Neural cell (in vitro differentiated cells): ENCODE results near the gene AARS2. TPM values are rescaled to one million over a fixed set of nuclear protein-coding genes. Genes with fewer than 3 reads are reported as not detected.
"Not testable (repeated sequence)": the region's sequence is repeated elsewhere in the genome, so short reads cannot be mapped to it uniquely, and the experiment has no call there.

Source experiments
- H2AFZ ChIP-seq: fragments of 200-600, 300-800 bp; sonication (generic), shearing (Covaris generic); 2 replicates; pipeline ENCODE4 v1.6.0; 2014; ENCODE audit warnings: low read depth, mild to moderate bottlenecking, antibody characterized with exemption, low read length, moderate library complexity
- H3F3A ChIP-seq: fragments of 200-600 bp; shearing (Covaris generic); 2 replicates; pipeline ENCODE4 v1.6.1; 2016; ENCODE audit warnings: mild to moderate bottlenecking, moderate library complexity, mixed read lengths, antibody characterized with exemption, low read length; ENCODE audit not compliant: insufficient read depth, poor library complexity, severe bottlenecking
- H3K27ac ChIP-seq: fragments of 200-600, 300-800 bp; sonication (generic), shearing (Covaris generic); 2 replicates; pipeline ENCODE4 v1.5.1; 2014; ENCODE audit warnings: mild to moderate bottlenecking, low read length, moderate library complexity
- H3K27me3 ChIP-seq: fragments of 300-800, 200-600 bp; sonication (generic), shearing (Covaris generic); 2 replicates; pipeline ENCODE4 v1.6.0; 2014; ENCODE audit warnings: mild to moderate bottlenecking, low read depth, low read length, moderate library complexity; ENCODE audit not compliant: insufficient read depth
- H3K36me3 ChIP-seq: fragments of 300-800, 200-600 bp; sonication (generic), shearing (Covaris generic); 2 replicates; pipeline ENCODE4 v1.5.1; 2014; ENCODE audit warnings: mild to moderate bottlenecking, antibody characterized with exemption, low read length, moderate library complexity; ENCODE audit not compliant: insufficient read depth
- H3K4me2 ChIP-seq: fragments of 300-800, 200-600 bp; sonication (generic), shearing (Covaris generic); 2 replicates; pipeline ENCODE4 v1.6.0; 2014; ENCODE audit warnings: mild to moderate bottlenecking, low read length
- H3K4me3 ChIP-seq: fragments of 300-800, 200-600 bp; sonication (generic), shearing (Covaris generic); 2 replicates; pipeline ENCODE4 v1.5.1; 2014; ENCODE audit warnings: mild to moderate bottlenecking, low read length, moderate library complexity
- H3K79me2 ChIP-seq: fragments of 200-600 bp; shearing (Covaris generic); replicated peaks from 2 replicates; pipeline ENCODE4 v1.6.0; 2014; ENCODE audit warnings: mild to moderate bottlenecking, low read length, moderate library complexity; ENCODE audit not compliant: insufficient read depth
- H3K9ac ChIP-seq: fragments of 300-800, 200-600 bp; sonication (generic), shearing (Covaris generic); 2 replicates; pipeline ENCODE4 v1.6.1; 2016; ENCODE audit warnings: mild to moderate bottlenecking, low read length, mixed read lengths
- H3K9me2 ChIP-seq: fragments of 200-600 bp; shearing (Covaris generic); 2 replicates; pipeline ENCODE4 v1.6.1; 2016; ENCODE audit warnings: mild to moderate bottlenecking, low read length, mixed read lengths; ENCODE audit not compliant: insufficient read depth
- H3K9me3 ChIP-seq: fragments of 200-600, 300-800 bp; sonication (generic), shearing (Covaris generic); 2 replicates; pipeline ENCODE4 v1.6.1; 2016; ENCODE audit warnings: mild to moderate bottlenecking, mixed run types, low read length, moderate library complexity, mixed read lengths
- H4K20me1 ChIP-seq: fragments of 200-600 bp; shearing (Covaris generic); 2 replicates; pipeline ENCODE4 v1.6.1; 2016; ENCODE audit warnings: mild to moderate bottlenecking, mixed run types; ENCODE audit not compliant: insufficient read depth
- CTCF ChIP-seq: fragments of 450-650 bp; IDR thresholded peaks from 2 replicates; pipeline ENCODE4 v1.5.1; 2014; ENCODE audit warnings: antibody characterized with exemption, mild to moderate bottlenecking, moderate library complexity; ENCODE audit not compliant: poor library complexity, severe bottlenecking
- EP300 ChIP-seq: fragments of 450-650 bp; conservative IDR thresholded peaks from 2 replicates; pipeline ENCODE4 v1.6.1; 2014; ENCODE audit warnings: antibody characterized with exemption, mild to moderate bottlenecking, moderate library complexity; ENCODE audit not compliant: poor library complexity, severe bottlenecking
- EZH2 ChIP-seq: fragments of 200-600, 300-800 bp; shearing (Covaris generic), sonication (generic); IDR thresholded peaks from 2 replicates; pipeline ENCODE4 v1.6.1; 2014; ENCODE audit warnings: antibody characterized with exemption, low read length, borderline replicate concordance, mild to moderate bottlenecking; ENCODE audit not compliant: insufficient read depth, poor library complexity, severe bottlenecking
- MXI1 ChIP-seq: fragments of 450-650 bp; conservative IDR thresholded peaks from 2 replicates; pipeline ENCODE4 v1.6.1; 2014; ENCODE audit warnings: antibody characterized with exemption, mild to moderate bottlenecking; ENCODE audit not compliant: poor library complexity, severe bottlenecking
- POLR2AphosphoS5 ChIP-seq: IDR thresholded peaks from 2 replicates; pipeline ENCODE4 v1.6.1; 2012
- RAD21 ChIP-seq: fragments of 450-650 bp; conservative IDR thresholded peaks from 2 replicates; pipeline ENCODE4 v1.6.1; 2014; ENCODE audit warnings: antibody characterized with exemption, mild to moderate bottlenecking, moderate library complexity
- REST ChIP-seq: IDR thresholded peaks from 2 replicates; pipeline ENCODE4 v1.6.1; 2012; ENCODE audit warnings: borderline replicate concordance
- SMC3 ChIP-seq: fragments of 450-650 bp; conservative IDR thresholded peaks from 2 replicates; pipeline ENCODE4 v1.6.1; 2014; ENCODE audit warnings: antibody characterized with exemption, mild to moderate bottlenecking, moderate library complexity; ENCODE audit not compliant: poor library complexity
- TAF1 ChIP-seq: IDR thresholded peaks from 2 replicates; pipeline ENCODE4 v1.6.1; 2012; ENCODE audit warnings: low read depth
- polyA plus RNA-seq: library from polyadenylated mRNA; depleted of rRNA; stranded (reverse); fragments of >200 nt; gene quantifications from 2 replicates; pipeline ENCODE4 v1.2.3, GENCODE V29; 2014

Gene AARS2
- polyA plus RNA-seq, 1 donor from 2014 or later, result 12.6 TPM

GRCh38 chr6:44329858-44330257 is 16.7 kb upstream of the AARS2 start:
- no peaks in the 10 kb centered on the region for H4K20me1 ChIP-seq
- no peaks in the 10 kb centered on the region for H3K27me3 ChIP-seq
- peak overlapping the region; percentile 42 for H3K27ac ChIP-seq
- H3K9me3 ChIP-seq, result no peaks in the 10 kb centered on the region
- H3K9ac ChIP-seq, result no peak overlapping the region
- H3F3A ChIP-seq, result no peaks in the 10 kb centered on the region
- peak overlapping the region; percentile 73 for H3K4me2 ChIP-seq
- H3K9me2 ChIP-seq, result no peaks in the 10 kb centered on the region
- no peaks in the 10 kb centered on the region for H3K36me3 ChIP-seq
- no peaks in the 10 kb centered on the region for H3K79me2 ChIP-seq
- TF ChIP-seq TAF1 (no peak), EP300 (peak; percentile 81), REST (no peak), POLR2AphosphoS5 (peak; percentile 57)
- peak overlapping the region; percentile 53 for H3K4me3 ChIP-seq
- H2AFZ ChIP-seq, result no peak overlapping the region

- H3K27ac ChIP-seq, H4K20me1 ChIP-seq, H3K9me2 ChIP-seq, H3K4me3 ChIP-seq, H3K9me3 ChIP-seq, H3K79me2 ChIP-seq, H3K36me3 ChIP-seq, H3K9ac ChIP-seq, H2AFZ ChIP-seq, H3F3A ChIP-seq, H3K4me2 ChIP-seq, H3K27me3 ChIP-seq: not testable (repeated sequence)
Observed at GRCh38 chr6:44328203-44328602, 15.1 kb upstream of the AARS2 start.

DNA sequence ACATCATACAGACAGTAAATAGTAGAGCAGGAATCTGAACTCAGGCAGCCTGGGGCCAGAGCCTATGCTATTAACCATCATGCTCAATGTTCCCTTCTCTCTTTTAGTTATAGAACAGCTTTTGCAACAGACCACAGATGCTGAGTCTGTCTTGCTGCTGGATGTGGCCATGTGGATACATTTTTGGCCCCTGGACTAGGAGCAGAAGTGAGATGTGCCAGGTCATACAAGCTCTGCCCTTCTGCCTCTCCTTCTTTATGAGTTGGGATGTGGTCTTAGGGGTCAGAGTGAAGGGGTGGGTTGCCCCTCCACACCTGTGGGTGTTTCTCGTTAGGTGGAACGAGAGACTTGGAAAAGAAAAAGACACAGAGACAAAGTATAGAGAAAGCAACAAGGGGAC is 14.6 kb upstream of the AARS2 start:
- Histone ChIP-seq H4K20me1 (no peaks in the 10 kb centered on the region), H2AFZ (no peak overlapping the region), H3F3A (no peaks in the 10 kb centered on the region), H3K27ac (no peak overlapping the region), H3K27me3 (no peaks in the 10 kb centered on the region), H3K9me2 (no peaks in the 10 kb centered on the region), H3K79me2 (no peaks in the 10 kb centered on the region), H3K36me3 (no peaks in the 10 kb centered on the region), H3K4me2 (no peak overlapping the region), H3K9me3 (no peaks in the 10 kb centered on the region), H3K4me3 (no peak overlapping the region), H3K9ac (no peak overlapping the region)
- no peak for TF ChIP-seq CTCF
- no peak for TF ChIP-seq RAD21
- TF ChIP-seq EZH2, result no peak
- no peak for TF ChIP-seq POLR2AphosphoS5
- no peak for TF ChIP-seq MXI1
- TF ChIP-seq SMC3, result no peak
- no peak for TF ChIP-seq EP300
- no peak for TF ChIP-seq TAF1
- TF ChIP-seq REST, result no peak
